GM10847 (cell line): ENCODE measurements around the gene PRM2.

ENCODE experiments used
- POLR2A ChIP-seq: IDR thresholded peaks from 2 replicates; pipeline ENCODE4 v1.6.1; 2011; ENCODE audit not compliant: insufficient read length; ENCODE audit errors: extremely low read depth

The PRM2 gene, protein sequence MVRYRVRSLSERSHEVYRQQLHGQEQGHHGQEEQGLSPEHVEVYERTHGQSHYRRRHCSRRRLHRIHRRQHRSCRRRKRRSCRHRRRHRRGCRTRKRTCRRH

GRCh38 chr16:11276143-11276895 is at the start of gene PRM2:
PRM2 (minus strand) TSS chr16:11276480; CDS start chr16:11276370, 110 bp downstream.
- TF ChIP-seq POLR2A, result no peak

DNA sequence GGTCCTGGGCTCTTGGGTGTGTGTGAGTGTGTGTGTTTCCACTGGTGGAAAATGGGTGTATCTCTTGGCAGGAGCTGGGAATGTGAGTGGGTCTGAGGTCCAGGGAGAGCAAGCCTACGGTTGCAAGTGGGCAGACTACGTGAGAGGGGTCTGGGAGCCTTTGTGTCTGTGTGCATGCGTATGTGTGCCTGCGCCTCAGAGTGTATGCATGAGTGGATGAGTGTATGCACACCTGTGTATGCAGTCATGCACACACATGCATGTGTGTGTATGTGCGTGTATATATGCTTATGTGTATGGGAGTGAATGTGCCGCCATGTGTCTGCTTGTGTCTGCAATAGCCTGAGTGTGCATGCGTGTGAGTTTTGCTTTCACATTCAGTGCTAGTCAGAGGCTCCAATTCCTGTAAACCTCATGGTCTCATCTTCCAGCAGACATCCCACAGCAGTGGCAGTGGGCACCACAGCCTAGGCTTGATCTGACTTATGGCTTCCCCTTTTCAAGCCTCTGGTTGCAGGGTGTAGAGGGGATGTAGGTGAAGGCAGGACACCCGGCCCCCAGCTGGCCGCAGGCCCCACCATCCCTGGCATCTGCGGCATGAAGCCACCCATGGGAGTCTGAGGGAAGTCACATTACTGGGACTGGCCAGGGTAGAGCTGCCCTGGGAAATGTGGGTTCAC is 49.3 kb upstream of the PRM2 start:
- TF ChIP-seq POLR2A, result no peak

DNA sequence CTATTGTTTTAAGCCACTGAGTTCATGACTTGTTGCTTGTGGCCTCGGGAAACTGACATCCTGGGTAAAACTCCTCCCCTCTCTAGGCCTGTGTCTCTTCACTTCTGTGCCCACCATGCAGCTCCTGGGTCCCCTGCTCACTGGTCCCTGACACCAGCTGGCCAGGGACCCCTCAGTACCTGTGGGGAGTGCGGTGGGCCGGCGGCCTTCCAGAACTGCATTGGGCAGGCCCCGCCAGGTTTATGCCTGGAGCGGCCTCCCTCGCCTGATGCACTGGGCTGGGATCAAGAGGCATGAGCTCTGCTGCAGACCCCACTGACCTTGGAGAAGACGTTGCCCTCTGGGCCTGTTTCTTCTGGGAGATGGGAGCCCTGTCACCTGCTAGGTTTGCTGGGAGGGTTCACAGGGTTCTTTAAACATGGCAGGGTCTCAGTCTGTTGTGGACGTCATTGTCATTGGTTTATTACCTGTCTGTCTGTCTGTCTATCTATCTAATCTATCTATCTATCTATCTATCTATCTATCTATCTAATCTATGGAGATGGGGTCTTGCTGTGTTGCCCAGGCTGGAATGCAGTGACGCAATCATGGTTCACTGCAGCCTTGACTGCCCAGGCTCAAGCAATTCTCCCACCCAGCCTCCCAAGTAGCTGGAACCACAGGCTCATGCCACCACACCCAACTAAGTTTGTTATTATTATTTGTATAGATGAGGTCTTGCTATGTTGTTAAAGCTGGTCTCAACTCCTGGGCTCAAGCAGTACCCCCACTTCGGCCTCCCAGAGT is 47.5 kb upstream of the PRM2 start:
- no peak for TF ChIP-seq POLR2A

DNA sequence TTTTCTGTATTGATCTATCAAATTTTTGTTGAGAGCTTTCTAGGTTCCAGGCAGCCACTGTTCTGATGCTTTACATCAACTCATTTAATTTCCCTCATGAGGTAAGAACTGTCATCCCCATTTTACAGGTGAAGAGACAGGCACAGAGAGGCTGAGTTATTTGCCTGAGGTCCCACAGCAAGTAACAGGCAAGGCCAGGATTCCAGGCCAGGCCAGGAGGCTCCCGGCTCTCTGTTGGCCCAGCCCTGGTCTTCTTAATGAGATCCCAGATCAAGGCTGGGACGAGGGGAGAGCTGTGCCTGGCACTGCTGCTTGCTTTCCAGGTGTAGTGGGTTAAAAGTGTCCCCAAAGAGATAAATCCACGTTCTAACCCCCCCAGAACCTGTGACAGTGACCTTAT is 46.5 kb upstream of the PRM2 start:
- TF ChIP-seq POLR2A, result no peak

DNA sequence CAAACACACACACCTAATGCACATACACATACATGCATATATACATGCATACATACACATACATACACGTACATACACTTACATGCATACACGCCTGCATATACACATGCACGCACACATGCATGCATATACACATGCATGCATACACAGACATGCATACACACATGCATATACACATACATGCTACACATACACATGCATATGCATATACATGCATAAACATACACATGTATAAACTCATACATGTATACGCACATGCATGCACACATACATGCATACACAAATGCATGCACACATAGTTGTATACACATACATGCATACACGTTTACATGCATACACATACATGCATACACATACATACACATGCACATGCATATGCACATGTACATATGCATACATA is 45.4 kb upstream of the PRM2 start:
- no peak for TF ChIP-seq POLR2A

DNA sequence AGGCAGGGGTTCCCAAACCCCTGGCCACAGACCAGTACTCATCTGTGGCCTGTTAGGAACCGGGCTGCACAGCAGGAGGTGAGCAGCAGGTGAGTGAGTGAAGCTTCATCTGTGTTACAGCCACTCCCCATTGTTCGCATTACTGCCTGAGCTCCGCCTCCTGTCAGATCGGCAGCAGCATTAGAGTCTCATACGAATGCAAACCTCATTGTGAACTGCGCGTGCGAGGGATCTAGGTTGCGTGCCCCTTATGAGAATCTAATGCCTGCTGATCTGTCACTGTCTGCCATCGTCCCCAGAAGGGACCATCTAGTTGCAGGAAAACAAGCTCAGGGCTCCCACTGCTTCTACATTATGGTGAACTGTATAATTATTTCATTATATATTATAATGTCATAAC is 43.9 kb upstream of the PRM2 start:
- no peak for TF ChIP-seq POLR2A

DNA sequence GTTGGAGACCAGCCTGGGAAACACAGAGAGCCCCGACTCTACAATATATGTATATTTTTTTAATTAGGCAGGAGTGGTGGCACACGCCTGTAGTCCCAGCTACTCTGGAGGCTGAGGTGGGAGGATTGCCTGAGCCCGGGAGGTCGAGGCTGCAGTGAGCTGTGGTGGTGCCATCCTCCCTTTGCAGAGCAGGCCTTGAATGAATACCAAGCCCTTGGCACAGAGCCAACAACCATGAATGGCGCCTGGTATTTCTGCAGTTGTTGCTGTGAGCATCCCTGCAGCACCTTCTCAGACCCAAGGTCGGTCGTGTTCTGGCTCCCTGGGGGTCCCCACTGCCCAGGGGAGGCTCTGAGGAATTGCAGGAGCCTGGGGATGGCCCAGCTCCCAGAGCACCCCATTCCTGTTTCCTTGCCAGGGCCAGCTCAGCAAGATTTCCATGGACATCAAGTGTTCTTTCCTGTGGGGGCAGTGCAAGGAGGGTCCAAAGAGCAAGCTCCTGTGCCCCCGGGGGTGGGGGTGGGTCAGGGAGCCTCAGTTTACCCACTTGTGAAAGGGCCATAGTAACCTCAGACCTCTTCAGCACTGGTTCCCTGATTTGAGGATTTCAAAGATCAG is 43.4 kb upstream of the PRM2 start:
- no peak for TF ChIP-seq POLR2A

- no peak for TF ChIP-seq POLR2A
Measured at GRCh38 chr16:11318817-11319216, 42.5 kb upstream of the PRM2 start.

- no peak for TF ChIP-seq POLR2A
Measured at GRCh38 chr16:11316331-11317015, 40.2 kb upstream of the PRM2 start.

DNA sequence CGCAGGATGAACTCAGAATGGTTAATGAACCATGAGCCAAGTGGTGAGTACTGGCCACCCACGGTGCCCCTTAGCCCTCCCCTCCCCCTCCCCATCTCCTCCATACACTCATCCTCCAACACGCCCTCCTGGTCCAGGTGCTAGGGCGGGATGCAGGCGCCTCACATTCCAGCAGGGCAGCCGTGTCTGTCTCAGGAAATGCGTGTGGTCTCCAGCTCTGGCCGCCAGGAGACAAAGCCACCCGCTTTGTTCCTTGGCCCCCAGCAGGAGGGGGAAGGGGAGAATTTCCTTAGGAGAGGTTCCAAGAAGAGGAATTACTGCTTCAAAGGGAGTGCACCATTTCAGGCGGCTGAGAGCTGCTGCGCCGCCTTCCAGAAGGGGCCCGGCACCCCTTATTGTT is 39.2 kb upstream of the PRM2 start:
- no peak for TF ChIP-seq POLR2A

DNA sequence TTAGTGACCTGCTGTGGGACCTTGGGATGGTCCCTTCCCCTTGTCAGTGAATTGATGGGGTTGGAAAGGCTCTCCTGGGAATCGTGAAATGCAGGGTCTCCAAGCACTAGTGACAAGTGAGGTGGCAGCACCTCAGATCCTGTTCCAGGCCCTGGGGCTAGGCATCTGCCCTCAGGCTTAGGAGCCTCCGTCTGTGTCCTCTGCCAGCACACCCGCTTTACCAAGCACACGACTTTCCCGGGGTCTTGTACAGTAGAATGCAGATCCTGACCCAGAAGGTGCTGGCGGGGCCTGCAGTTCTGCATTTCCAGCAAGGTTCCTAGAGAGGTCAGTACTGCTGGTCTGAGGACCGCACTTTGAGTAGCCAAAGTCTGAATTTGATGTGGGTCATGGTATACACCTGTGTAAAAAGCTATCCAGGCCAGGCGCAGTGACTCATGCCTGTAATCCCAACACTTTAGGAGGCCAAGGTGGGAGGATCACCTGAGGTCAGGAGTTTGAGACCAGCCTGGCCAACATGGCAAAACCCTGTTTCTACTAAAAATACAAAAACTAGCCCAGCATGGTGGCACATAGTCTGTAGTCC is 38.1 kb upstream of the PRM2 start:
- no peak for TF ChIP-seq POLR2A

GRCh38 chr16:11313493-11314308 is 37.4 kb upstream of the PRM2 start:
- no peak for TF ChIP-seq POLR2A

DNA sequence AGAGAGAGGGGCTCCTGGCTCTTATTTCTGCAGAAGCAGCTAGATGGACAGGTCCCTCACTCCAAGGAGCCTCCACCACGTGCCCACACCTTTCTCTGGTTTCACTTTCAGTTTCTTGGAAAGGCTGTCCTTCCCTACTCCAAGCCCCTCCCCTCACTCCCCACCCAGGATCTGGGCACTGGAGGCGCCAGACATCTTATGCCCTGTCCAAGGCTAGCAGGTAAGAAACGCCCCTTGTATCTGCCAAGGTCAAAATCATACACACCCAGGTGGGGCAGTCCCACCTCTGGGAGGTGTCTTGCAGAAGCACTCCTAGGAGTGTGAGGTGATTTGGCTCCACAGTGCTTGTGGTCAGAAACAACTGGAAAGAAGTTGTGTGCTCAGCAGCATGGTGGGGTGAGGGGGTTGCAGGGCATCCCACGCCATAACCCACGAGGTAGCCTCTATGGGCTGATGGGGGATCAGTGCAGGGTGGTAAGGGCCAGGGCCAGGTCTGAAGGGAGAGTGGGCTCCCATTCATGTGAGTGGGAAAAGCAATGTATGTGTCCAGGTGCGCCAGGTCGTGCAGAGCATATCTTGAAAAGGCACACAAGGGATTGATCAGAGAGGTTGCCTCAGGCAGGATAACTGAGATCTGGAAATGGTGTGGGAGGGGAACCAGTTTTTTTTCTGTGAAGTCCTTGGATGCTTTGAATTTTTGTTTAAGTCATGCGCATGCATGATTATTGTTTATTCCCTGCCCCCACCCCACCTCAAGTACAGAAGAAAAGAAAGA is 36.6 kb upstream of the PRM2 start:
- no peak for TF ChIP-seq POLR2A
